ENCODE results near the gene SLC22A4. TPM values are rescaled to one million over a fixed set of nuclear protein-coding genes. Genes with fewer than 3 reads are reported as not detected.

Gene SLC22A4
- total RNA-seq, result 10 to 100 TPM in 2 of 6 donors, 1 to 10 TPM in 4; 3.9 to 17.8 (median 8.1) TPM

DNA sequence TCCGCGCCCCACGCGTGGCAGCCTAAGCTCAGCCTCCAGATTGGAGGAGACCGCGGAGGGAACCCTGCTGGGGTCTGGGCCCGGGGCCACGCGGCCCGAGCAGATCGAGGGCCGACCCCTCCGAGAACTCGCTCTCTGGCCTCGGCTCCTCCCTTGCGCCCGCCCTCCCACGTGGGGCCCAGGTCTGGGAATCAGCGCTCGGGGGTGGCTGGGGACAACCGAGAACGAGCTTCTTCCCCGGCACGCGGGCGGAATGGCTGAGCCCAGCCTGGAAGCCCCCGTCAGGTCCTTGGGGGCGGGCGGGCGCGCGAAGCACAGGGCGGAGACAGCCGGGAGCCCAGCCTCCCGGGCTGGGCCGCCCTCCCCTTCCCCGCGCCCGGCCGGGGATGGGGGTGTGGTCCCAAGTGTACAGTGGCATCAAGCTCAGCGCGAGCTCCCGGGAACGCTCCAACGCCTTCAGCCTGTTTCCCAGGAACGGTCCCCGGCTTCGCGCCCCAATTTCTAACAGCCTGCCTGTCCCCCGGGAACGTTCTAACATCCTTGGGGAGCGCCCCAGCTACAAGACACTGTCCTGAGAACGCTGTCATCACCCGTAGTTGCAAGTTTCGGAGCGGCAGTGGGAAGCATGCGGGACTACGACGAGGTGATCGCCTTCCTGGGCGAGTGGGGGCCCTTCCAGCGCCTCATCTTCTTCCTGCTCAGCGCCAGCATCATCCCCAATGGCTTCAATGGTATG is at the start of gene SLC22A4:
TSS of gene SLC22A4 (plus strand) at position 403 of the 736 bp plus-strand sequence. CDS start at position 626, 223 bp downstream.
- Histone ChIP-seq H3K27me3 (no peaks in the 10 kb centered on the region), H3K36me3 (no peaks in the 10 kb centered on the region), H3K4me3 (peak within 1 kb of the TSS; percentile 53 to 75 (median 66)), H3K9me3 (no peaks in the 10 kb centered on the region), H3K4me1 (peaks cover 15 to 23% (median 18%) of the 10 kb centered on the region in 4 donors), H3K27ac (peak within 1 kb of the TSS; percentile 90 to 97 (median 96))
- 0% methylated on average over 12 to 39 of the region's 63 CpGs for WGBS, 2 donors
- ATAC-seq (ENCODE audit: low FRiP score in 2 of 2), result peak; percentile 90 to 93
- DNase-seq, result peak; percentile 94 to 97
- no peak for TF ChIP-seq EP300 (IDR thresholded peaks at IDR 0.05)
- peak; percentile 82 for TF ChIP-seq POLR2AphosphoS5 (IDR thresholded peaks at IDR 0.05)
- peak in 3 of 4 donors; percentile 65 to 86 (median 76) for TF ChIP-seq POLR2A (IDR thresholded peaks at IDR 0.05)
- TF ChIP-seq, protein P1, sequence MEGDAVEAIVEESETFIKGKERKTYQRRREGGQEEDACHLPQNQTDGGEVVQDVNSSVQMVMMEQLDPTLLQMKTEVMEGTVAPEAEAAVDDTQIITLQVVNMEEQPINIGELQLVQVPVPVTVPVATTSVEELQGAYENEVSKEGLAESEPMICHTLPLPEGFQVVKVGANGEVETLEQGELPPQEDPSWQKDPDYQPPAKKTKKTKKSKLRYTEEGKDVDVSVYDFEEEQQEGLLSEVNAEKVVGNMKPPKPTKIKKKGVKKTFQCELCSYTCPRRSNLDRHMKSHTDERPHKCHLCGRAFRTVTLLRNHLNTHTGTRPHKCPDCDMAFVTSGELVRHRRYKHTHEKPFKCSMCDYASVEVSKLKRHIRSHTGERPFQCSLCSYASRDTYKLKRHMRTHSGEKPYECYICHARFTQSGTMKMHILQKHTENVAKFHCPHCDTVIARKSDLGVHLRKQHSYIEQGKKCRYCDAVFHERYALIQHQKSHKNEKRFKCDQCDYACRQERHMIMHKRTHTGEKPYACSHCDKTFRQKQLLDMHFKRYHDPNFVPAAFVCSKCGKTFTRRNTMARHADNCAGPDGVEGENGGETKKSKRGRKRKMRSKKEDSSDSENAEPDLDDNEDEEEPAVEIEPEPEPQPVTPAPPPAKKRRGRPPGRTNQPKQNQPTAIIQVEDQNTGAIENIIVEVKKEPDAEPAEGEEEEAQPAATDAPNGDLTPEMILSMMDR (IDR thresholded peaks at IDR 0.05), result peak in 1 of 6 experiments; percentile 11

DNA sequence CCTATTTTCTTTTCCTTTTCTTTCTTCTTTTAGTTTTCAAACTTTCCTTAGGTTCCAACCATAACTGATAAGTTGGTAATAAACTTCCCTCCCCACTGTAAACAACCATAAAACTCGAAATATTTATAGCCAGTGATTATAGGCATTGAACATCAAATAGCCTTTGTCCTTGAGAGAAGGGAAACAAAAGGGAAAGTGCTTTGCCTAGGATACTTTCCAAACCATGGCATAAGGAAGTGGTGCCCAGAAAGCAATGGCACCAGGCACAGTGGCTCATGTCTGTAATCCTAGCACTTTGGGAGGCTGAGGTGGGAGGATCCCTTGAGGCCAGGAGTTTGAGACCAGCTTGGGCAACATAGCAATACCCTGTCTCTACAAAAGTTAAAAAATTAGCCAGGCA is 48.6 kb upstream of the SLC22A4 start:
- no peak for DNase-seq
- TF ChIP-seq, protein P1 (IDR thresholded peaks at IDR 0.05), result no peak
- TF ChIP-seq POLR2A (IDR thresholded peaks at IDR 0.05) (no peak), POLR2AphosphoS5 (IDR thresholded peaks at IDR 0.05) (no peak)
- no peaks in the 10 kb centered on the region for H3K36me3 ChIP-seq
- no peak overlapping the region for H3K4me3 ChIP-seq
- no peak overlapping the region for H3K27ac ChIP-seq
- peaks cover 0 to 15% (median 7%) of the 10 kb centered on the region in 4 donors for H3K9me3 ChIP-seq
- no peaks in the 10 kb centered on the region for H3K27me3 ChIP-seq
- no peak for ATAC-seq (ENCODE audit: low FRiP score in 2 of 2)
- WGBS, 2 donors, result 55 to 57% methylated on average over 1 of the region's 1 CpG
- no peaks in the 10 kb centered on the region for H3K4me1 ChIP-seq

DNA sequence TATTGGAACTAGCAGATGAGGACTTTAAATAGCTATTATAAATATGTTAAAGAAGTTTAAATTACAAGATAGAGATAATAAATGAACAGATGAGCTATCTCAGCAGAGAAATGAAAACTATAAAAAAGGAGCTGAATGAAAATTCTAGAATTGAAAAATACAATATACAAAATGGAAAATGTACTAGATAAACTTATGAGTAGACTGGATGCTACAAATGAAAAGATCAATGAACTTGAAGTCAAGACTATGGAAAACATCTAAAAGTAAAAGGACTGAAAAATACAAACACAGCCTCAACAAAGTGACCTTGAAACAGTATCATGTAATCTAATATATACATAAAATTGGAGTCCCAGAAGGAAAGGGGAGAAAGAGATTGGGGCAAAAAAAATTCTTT is 47.4 kb upstream of the SLC22A4 start:
- DNase-seq, result no peak
- Histone ChIP-seq H3K36me3 (no peaks in the 10 kb centered on the region), H3K9me3 (peaks cover 0 to 15% (median 7%) of the 10 kb centered on the region in 4 donors), H3K4me1 (no peaks in the 10 kb centered on the region), H3K27ac (no peak overlapping the region), H3K27me3 (no peaks in the 10 kb centered on the region), H3K4me3 (no peak overlapping the region)
- no peak for TF ChIP-seq EP300 (IDR thresholded peaks at IDR 0.05)
- TF ChIP-seq POLR2AphosphoS5 (IDR thresholded peaks at IDR 0.05), result no peak
- TF ChIP-seq POLR2A (IDR thresholded peaks at IDR 0.05), result no peak
- TF ChIP-seq, protein P1 (IDR thresholded peaks at IDR 0.05), result no peak
- no peak for ATAC-seq (ENCODE audit: low FRiP score in 2 of 2)

DNA sequence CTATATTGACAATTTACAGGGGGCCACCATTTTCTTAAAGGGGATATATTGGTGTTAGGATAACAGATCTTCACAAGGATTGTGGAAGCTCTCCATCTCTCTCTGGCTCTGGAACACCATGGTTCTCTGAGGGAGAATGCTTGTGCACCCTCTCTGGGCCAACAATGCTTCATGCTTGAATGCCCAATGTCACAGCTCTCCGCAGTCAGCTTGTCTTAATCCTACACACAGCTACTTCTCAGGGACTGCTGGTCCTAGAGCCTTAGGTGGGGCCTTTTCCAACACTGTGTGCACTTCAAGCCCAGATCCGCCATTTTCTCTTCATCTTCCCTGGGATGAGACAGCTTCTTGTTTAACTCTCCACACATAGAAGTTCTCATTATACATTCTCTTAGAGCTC is 43.6 kb upstream of the SLC22A4 start:
- WGBS, 2 donors, result 100% methylated on average over 2 of the region's 2 CpGs
- DNase-seq, result no peak
- ATAC-seq (ENCODE audit: low FRiP score in 2 of 2), result no peak

GRCh38 chr5:132251220-132251725 is 42.9 kb upstream of the SLC22A4 start:
- Histone ChIP-seq H3K4me3 (no peak overlapping the region), H3K27ac (no peak overlapping the region), H3K4me1 (no peaks in the 10 kb centered on the region), H3K36me3 (no peaks in the 10 kb centered on the region), H3K27me3 (no peaks in the 10 kb centered on the region), H3K9me3 (peaks cover 0 to 2% (median 0%) of the 10 kb centered on the region in 4 donors)
- TF ChIP-seq POLR2AphosphoS5 (IDR thresholded peaks at IDR 0.05) (no peak), EP300 (IDR thresholded peaks at IDR 0.05) (no peak), POLR2A (IDR thresholded peaks at IDR 0.05) (no peak)
- TF ChIP-seq, protein P1 (IDR thresholded peaks at IDR 0.05), result no peak
- DNase-seq (peak in 1 of 2 donors; percentile 17), ATAC-seq (ENCODE audit: low FRiP score in 2 of 2) (peak in 1 of 2 donors; percentile 28)
- WGBS, 2 donors, result 96 to 100% methylated on average over 6 to 10 of the region's 10 CpGs

More for the DNA sequence above, 43.6 kb upstream of the SLC22A4 start:
- no peak for TF ChIP-seq POLR2A (IDR thresholded peaks at IDR 0.05)
- Histone ChIP-seq H3K36me3 (no peaks in the 10 kb centered on the region), H3K4me1 (no peaks in the 10 kb centered on the region), H3K9me3 (peaks cover 0 to 9% (median 0%) of the 10 kb centered on the region in 4 donors), H3K27me3 (no peaks in the 10 kb centered on the region), H3K4me3 (no peak overlapping the region), H3K27ac (no peak overlapping the region)

Data from upper lobe of left lung (tissue), 6 donors.